Smooth muscle cell (in vitro differentiated cells): Measurements from ENCODE around the gene IGF2. TPM values are rescaled to one million over a fixed set of nuclear protein-coding genes. Genes with fewer than 3 reads are reported as not detected.

Experiments used
- DNase-seq: peaks from one replicate; lab custom pipeline; 2025; ENCODE audit not compliant: unreplicated experiment; lab: John Stamatoyannopoulos, UW
- H2AFZ ChIP-seq: fragments of 200-600 bp; sonication (generic); 2 replicates; pipeline ENCODE4 v1.6.0; 2016; ENCODE audit warnings: antibody characterized with exemption, low read depth, mild to moderate bottlenecking
- H3F3A ChIP-seq: fragments of 200-600 bp; sonication (generic); 2 replicates; pipeline ENCODE4 v1.6.0; 2017; ENCODE audit warnings: antibody characterized with exemption, low read depth
- H3K27ac ChIP-seq: fragments of 200-600 bp; sonication (generic); 2 replicates; pipeline ENCODE4 v1.5.1; 2016; ENCODE audit warnings: low read depth, mild to moderate bottlenecking
- H3K27me3 ChIP-seq: fragments of 200-600 bp; sonication (generic); 2 replicates; pipeline ENCODE4 v1.6.1; 2016; ENCODE audit warnings: low read depth, mild to moderate bottlenecking
- H3K36me3 ChIP-seq: fragments of 200-600 bp; sonication (generic); 2 replicates; pipeline ENCODE4 v1.5.1; 2016; ENCODE audit warnings: low read depth
- H3K4me1 ChIP-seq: fragments of 200-600 bp; sonication (generic); 2 replicates; pipeline ENCODE4 v1.5.1; 2016; ENCODE audit warnings: low read depth
- H3K4me2 ChIP-seq: fragments of 200-600 bp; sonication (generic); 2 replicates; pipeline ENCODE4 v1.6.0; 2016; ENCODE audit warnings: mild to moderate bottlenecking
- H3K4me3 ChIP-seq: fragments of 200-600 bp; sonication (generic); 2 replicates; pipeline ENCODE4 v1.5.1; 2016; ENCODE audit warnings: mild to moderate bottlenecking
- H3K79me2 ChIP-seq: fragments of 200-600 bp; sonication (generic); 2 replicates; pipeline ENCODE4 v1.6.0; 2016; ENCODE audit warnings: low read depth, mild to moderate bottlenecking
- H3K9ac ChIP-seq: fragments of 200-600 bp; sonication (generic); 2 replicates; pipeline ENCODE4 v1.6.0; 2016; ENCODE audit warnings: low read depth
- H3K9me3 ChIP-seq: fragments of 200-600 bp; sonication (generic); replicated peaks from 2 replicates; pipeline ENCODE4 v1.5.1; 2016; ENCODE audit warnings: low read depth
- H4K20me1 ChIP-seq: fragments of 200-600 bp; sonication (generic); 2 replicates; pipeline ENCODE4 v1.6.0; 2016; ENCODE audit warnings: low read depth
- CTCF ChIP-seq: fragments of 200-600 bp; sonication (generic); IDR thresholded peaks from 2 replicates; pipeline ENCODE4 v1.5.1; 2017; ENCODE audit warnings: borderline replicate concordance, mild to moderate bottlenecking, antibody characterized with exemption; ENCODE audit not compliant: insufficient read depth, poor library complexity, severe bottlenecking
- WGBS: methylation state at CpG from one replicate; pipeline ENCODE4 v1.1.7; 2016; ENCODE audit warnings: low lambda C conversion rate; 5-methylcytosine and 5-hydroxymethylcytosine counted together
- polyA plus RNA-seq: library from polyadenylated mRNA; unstranded; fragments of >200 nt; fragmentation: Nextera tagmentation; extraction: Ambion mirVana; gene quantifications from 2 replicates; pipeline ENCODE4 v1.2.1, GENCODE V29; 2016
- total RNA-seq: library from RNA; depleted of rRNA; stranded (reverse); fragments of >200 nt; gene quantifications from 2 replicates; pipeline ENCODE4 v1.2.3, GENCODE V29; 2014

IGF2 gene
- total and polyA plus RNA-seq, 2 experiments from 2014 or later = 2,086 to 3,877 TPM

- Histone ChIP-seq H3K4me2 (no peak overlapping the region), H3K36me3 (no peaks in the 10 kb centered on the region), H3K27ac (no peak overlapping the region), H3K4me1 (no peaks in the 10 kb centered on the region), H3K79me2 (no peaks in the 10 kb centered on the region), H3K9me3 (no peaks in the 10 kb centered on the region), H3K27me3 (no peaks in the 10 kb centered on the region), H4K20me1 (no peaks in the 10 kb centered on the region), H3K9ac (no peak overlapping the region), H3F3A (no peaks in the 10 kb centered on the region), H2AFZ (no peak overlapping the region), H3K4me3 (no peak overlapping the region)
- DNase-seq = no peak
- TF ChIP-seq CTCF = no peak
- 92% methylated on average over 12 of the region's 13 CpGs for WGBS
Measured at GRCh38 chr11:2165571-2165970, 26.4 kb upstream of the IGF2 start.

- no peak for TF ChIP-seq CTCF
- no peak overlapping the region for H3K9ac ChIP-seq
- H3K79me2 ChIP-seq = no peaks in the 10 kb centered on the region
- H3F3A ChIP-seq = no peaks in the 10 kb centered on the region
- H3K4me2 ChIP-seq = no peak overlapping the region
- no peaks in the 10 kb centered on the region for H3K27me3 ChIP-seq
- H3K27ac ChIP-seq = no peak overlapping the region
- WGBS = 90% methylated on average over 20 of the region's 20 CpGs
- no peak overlapping the region for H2AFZ ChIP-seq
- no peaks in the 10 kb centered on the region for H3K9me3 ChIP-seq
- no peaks in the 10 kb centered on the region for H3K36me3 ChIP-seq
- H4K20me1 ChIP-seq = no peaks in the 10 kb centered on the region
- no peak overlapping the region for H3K4me3 ChIP-seq
- no peaks in the 10 kb centered on the region for H3K4me1 ChIP-seq
- no peak for DNase-seq
Measured at GRCh38 chr11:2164861-2165555, 25.8 kb upstream of the IGF2 start.

GRCh38 chr11:2164081-2164480 lies 24.9 kb upstream of the IGF2 start:
- Histone ChIP-seq H3K4me3 (no peak overlapping the region), H3K4me1 (no peaks in the 10 kb centered on the region), H3K9me3 (no peaks in the 10 kb centered on the region), H3K4me2 (no peak overlapping the region), H3K9ac (no peak overlapping the region), H3F3A (no peaks in the 10 kb centered on the region), H2AFZ (no peak overlapping the region), H3K79me2 (no peaks in the 10 kb centered on the region), H4K20me1 (no peaks in the 10 kb centered on the region), H3K27ac (no peak overlapping the region), H3K36me3 (no peaks in the 10 kb centered on the region), H3K27me3 (no peaks in the 10 kb centered on the region)
- 94% methylated on average over 19 of the region's 22 CpGs for WGBS
- DNase-seq = no peak
- TF ChIP-seq CTCF = no peak

GRCh38 chr11:2163428-2163978 lies 24.3 kb upstream of the IGF2 start:
- 76% methylated on average over 12 of the region's 12 CpGs for WGBS
- no peaks in the 10 kb centered on the region for H3K4me1 ChIP-seq
- H3K9ac ChIP-seq = no peak overlapping the region
- no peaks in the 10 kb centered on the region for H4K20me1 ChIP-seq
- no peak overlapping the region for H3K27ac ChIP-seq
- no peaks in the 10 kb centered on the region for H3K27me3 ChIP-seq
- no peaks in the 10 kb centered on the region for H3K9me3 ChIP-seq
- no peak overlapping the region for H3K4me3 ChIP-seq
- no peaks in the 10 kb centered on the region for H3K79me2 ChIP-seq
- TF ChIP-seq CTCF = no peak
- no peak overlapping the region for H3K4me2 ChIP-seq
- H3F3A ChIP-seq = no peaks in the 10 kb centered on the region
- no peak for DNase-seq
- no peaks in the 10 kb centered on the region for H3K36me3 ChIP-seq
- no peak overlapping the region for H2AFZ ChIP-seq
